Muscle of leg (tissue), 11 donors: ENCODE measurements around the gene PPP1R1B. TPM values are rescaled to one million over a fixed set of nuclear protein-coding genes. Genes with fewer than 3 reads are reported as not detected.

ENCODE experiments used
- DNase-seq: peaks from one replicate; pipeline ENCODE4 v3.0.0; 2013
- H3K27ac ChIP-seq: one replicate; pipeline ENCODE4 v1.5.1; 2013; ENCODE audit warnings: mild to moderate bottlenecking, low read length, control low read depth
- H3K27me3 ChIP-seq: one replicate; pipeline ENCODE4 v1.6.1; 2013; ENCODE audit warnings: low read length; ENCODE audit not compliant: control insufficient read depth, insufficient read depth
- H3K36me3 ChIP-seq: one replicate; pipeline ENCODE4 v1.6.1; 2013; ENCODE audit warnings: low read length; ENCODE audit not compliant: control insufficient read depth, insufficient read depth
- H3K4me1 ChIP-seq: one replicate; pipeline ENCODE4 v1.6.1; 2013; ENCODE audit warnings: low read length; ENCODE audit not compliant: control insufficient read depth, insufficient read depth
- H3K4me3 ChIP-seq: one replicate; pipeline ENCODE4 v1.5.1; 2013; ENCODE audit warnings: low read length, control low read depth
- H3K9me3 ChIP-seq: replicated peaks from 2 replicates; pipeline ENCODE4 v1.6.1; 2013; ENCODE audit warnings: low read depth, low read length; ENCODE audit not compliant: control insufficient read depth
- WGBS: methylation state at CpG from one replicate; pipeline ENCODE4 v1.1.5; 2013; ENCODE audit warnings: missing lambda C conversion rate; ENCODE audit not compliant: insufficient coverage; 5-methylcytosine and 5-hydroxymethylcytosine counted together
- polyA plus RNA-seq, 8 donors: library from polyadenylated mRNA; unstranded; fragments of 120-200 nt; gene quantifications; one replicate each; pipeline versions ENCODE4 v1.2.1 to v1.2.3, GENCODE V29; 2013; ENCODE audit warnings: inconsistent platforms in 1 of 8, low replicate concordance in 1 of 8; ENCODE audit not compliant: insufficient read length in 8 of 8, insufficient read depth in 1 of 8
- total RNA-seq: library from RNA; stranded (reverse); fragments of 120-200 nt; gene quantifications from one replicate; pipeline ENCODE4 v1.2.4, GENCODE V29; 2013

PPP1R1B gene
- total and polyA plus RNA-seq, 9 donors = 0.56 to 2.9 (median 1.6) TPM

DNA sequence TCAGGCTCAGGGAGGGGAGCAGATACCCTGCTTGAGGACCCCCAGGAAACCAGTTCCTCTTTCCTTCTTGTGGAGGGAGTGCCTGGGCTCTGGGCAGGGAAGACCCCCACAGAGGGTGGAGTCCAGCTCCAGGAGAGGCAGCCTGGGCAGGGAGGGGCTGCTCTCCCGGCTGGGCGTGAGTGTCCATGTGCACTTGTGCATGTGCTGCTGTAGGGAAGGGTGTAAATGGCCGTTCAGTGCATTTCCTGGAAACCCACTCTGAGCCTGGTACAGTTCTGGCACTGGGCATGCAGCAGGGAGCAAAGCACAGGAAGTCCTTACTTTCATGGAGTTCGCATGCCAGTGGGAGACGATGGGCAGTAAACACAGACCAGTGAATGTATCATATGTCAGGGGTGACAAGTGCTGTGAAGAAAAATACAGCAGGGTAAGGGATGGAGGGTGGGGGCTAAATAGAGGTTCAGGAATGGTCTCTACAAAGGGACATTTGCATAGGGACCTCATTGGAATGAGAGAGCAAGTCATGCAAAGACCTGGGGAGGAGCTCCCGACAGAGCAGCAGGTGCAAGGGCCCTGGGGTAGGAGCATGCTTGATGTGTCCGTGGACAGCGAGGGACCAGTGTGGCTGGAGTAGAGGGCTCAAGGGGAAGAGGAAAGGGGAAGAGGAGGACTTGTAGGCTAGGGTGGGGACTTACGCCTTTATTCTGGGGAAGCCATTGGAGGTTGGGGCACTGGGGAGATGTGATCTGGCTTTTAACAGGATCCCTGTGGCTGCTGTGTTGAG is 15.7 kb downstream of the PPP1R1B start:
- H3K4me1 ChIP-seq = peaks cover 11% of the 10 kb centered on the region
- 80% methylated on average over 9 of the region's 9 CpGs for WGBS

GRCh38 chr17:39643271-39643670 is 16.5 kb downstream of the PPP1R1B start:
- DNase-seq = no peak
- WGBS = 77% methylated on average over 2 of the region's 4 CpGs
- no peak overlapping the region for H3K4me3 ChIP-seq
- no peaks in the 10 kb centered on the region for H3K9me3 ChIP-seq
- H3K27ac ChIP-seq = no peak overlapping the region
- peaks cover 3% of the 10 kb centered on the region for H3K4me1 ChIP-seq
- H3K36me3 ChIP-seq = peaks cover 11% of the 10 kb centered on the region
- H3K27me3 ChIP-seq = no peaks in the 10 kb centered on the region

More for the DNA sequence above, 15.7 kb downstream of the PPP1R1B start:
- Histone ChIP-seq H3K27me3 (no peaks in the 10 kb centered on the region), H3K27ac (no peak overlapping the region), H3K4me3 (no peak overlapping the region), H3K36me3 (peaks cover 11% of the 10 kb centered on the region), H3K9me3 (no peaks in the 10 kb centered on the region)
- DNase-seq = no peak

DNA sequence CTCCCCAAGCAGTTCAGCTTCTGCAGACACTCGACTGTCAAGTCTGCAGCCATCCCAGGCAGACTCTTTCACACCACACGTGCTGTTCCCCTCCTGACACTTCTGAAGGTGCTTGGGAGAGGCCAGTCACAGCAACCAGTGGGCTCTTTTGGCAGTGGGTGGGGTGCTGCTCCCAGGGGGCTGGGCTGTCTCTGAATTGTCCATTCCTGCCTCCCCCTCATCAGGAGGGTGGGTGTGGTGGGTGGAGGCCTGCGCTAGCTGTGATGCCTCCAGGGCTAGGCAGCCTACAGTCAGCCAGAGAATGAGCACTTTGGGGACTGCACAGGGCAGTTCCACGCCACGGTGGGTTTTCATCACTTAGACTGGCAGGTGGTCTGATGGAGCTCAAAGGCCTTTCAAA is 20.5 kb downstream of the PPP1R1B start:
- H3K27ac ChIP-seq = no peak overlapping the region
- H3K4me1 ChIP-seq = no peaks in the 10 kb centered on the region
- no peaks in the 10 kb centered on the region for H3K9me3 ChIP-seq
- no peak for DNase-seq
- H3K36me3 ChIP-seq = peaks cover 4% of the 10 kb centered on the region
- no peak overlapping the region for H3K4me3 ChIP-seq
- WGBS = 0% methylated on average over 1 of the region's 5 CpGs
- no peaks in the 10 kb centered on the region for H3K27me3 ChIP-seq

DNA sequence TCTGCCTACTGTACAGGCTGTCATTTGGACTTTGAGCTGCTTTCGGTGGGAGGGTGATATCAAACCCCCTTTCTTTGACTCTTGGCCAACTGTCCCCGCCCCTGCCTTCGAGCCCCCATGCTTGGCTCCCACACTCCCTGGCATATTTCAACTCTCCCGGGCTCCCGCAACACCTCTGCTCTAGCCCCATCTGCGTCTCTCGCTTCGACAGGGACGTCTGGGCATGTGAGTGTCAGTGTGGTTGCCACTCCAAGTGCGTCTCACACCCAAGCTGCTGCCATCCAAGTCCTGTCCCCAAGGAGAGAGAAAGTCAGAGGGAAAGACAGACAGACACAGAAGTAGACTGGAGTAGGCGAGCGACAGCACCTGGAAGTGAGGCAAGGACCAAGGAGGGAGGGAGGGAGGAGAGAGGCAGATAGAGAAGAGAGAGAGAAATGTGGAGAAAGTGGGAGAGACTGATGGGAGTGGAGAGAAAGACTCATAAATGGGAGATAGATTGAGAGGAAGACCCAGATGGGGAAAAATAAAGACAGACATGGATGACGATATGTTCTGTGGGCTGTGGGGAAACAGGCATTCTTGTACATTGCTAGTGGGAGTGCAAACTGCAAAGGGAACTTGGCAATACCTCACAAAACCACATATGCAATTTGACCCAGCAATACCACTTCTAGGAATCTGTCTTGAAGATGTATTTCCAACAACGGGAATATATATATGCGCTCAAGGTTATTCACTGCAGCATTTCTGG is 22.0 kb downstream of the PPP1R1B start:
- WGBS = 72% methylated on average over 6 of the region's 15 CpGs
- peaks cover 3% of the 10 kb centered on the region for H3K36me3 ChIP-seq
- no peak for DNase-seq
- H3K4me3 ChIP-seq = no peak overlapping the region
- peaks cover 6% of the 10 kb centered on the region for H3K4me1 ChIP-seq
- H3K27me3 ChIP-seq = no peaks in the 10 kb centered on the region
- H3K27ac ChIP-seq = no peak overlapping the region
- no peaks in the 10 kb centered on the region for H3K9me3 ChIP-seq

- Histone ChIP-seq H3K36me3 (peaks cover 12% of the 10 kb centered on the region), H3K27ac (no peak overlapping the region), H3K27me3 (no peaks in the 10 kb centered on the region), H3K9me3 (no peaks in the 10 kb centered on the region), H3K4me3 (no peak overlapping the region), H3K4me1 (peaks cover 6% of the 10 kb centered on the region)
- DNase-seq = no peak
- no CpG with 5 or more reads among the region's 11 CpGs for WGBS
Observed at GRCh38 chr17:39650121-39650579, 23.4 kb downstream of the PPP1R1B start.

- Histone ChIP-seq H3K9me3 (no peaks in the 10 kb centered on the region), H3K27ac (no peak overlapping the region), H3K27me3 (no peaks in the 10 kb centered on the region), H3K36me3 (peaks cover 12% of the 10 kb centered on the region), H3K4me1 (peaks cover 6% of the 10 kb centered on the region), H3K4me3 (no peak overlapping the region)
- WGBS = 64% methylated on average over 2 of the region's 8 CpGs
- no peak for DNase-seq
Observed at GRCh38 chr17:39651923-39652586, 25.3 kb downstream of the PPP1R1B start.

DNA sequence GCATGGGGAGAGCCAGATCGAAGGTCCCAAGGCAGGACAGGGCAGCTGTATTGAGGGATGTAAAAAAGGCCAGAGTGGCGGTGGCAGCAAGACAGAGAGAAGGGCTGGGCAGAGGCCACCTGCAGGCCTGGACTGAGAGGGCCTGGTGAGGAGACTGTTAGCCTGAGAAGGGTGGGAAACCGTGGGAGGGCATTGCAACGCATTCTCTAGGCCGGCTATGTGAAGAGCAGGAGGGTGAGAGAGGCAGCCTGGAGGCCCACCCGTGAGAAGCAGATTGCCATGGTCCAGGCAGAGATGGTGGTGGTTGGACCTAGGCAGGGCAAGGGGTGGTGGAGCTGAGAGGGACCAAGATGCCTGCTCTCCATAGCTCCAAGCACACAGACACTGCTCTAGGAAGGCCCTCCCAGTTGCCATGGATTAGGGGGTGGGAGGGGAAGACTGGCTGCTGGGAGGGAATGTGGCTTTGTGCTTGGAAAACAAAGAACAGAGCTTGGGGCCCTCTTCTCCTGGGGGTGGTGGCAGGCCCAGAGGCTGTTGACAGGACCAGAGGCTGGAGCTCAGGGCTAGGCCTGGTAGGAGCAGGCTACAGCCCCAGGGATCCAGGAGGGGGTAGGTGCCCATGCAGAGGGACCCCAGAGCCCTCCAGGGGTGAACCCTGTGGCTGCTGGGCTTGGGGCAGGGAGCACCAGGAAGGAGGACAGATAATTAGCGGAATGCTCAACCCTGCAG is 26.0 kb downstream of the PPP1R1B start:
- Histone ChIP-seq H3K36me3 (peaks cover 16% of the 10 kb centered on the region), H3K27ac (no peak overlapping the region)
- 53% methylated on average over 7 of the region's 7 CpGs for WGBS

GRCh38 chr17:39653316-39653661 is 26.5 kb downstream of the PPP1R1B start:
- 81% methylated on average over 6 of the region's 12 CpGs for WGBS
- Histone ChIP-seq H3K27me3 (no peaks in the 10 kb centered on the region), H3K36me3 (peaks cover 22% of the 10 kb centered on the region), H3K4me1 (peaks cover 6% of the 10 kb centered on the region), H3K4me3 (no peak overlapping the region), H3K9me3 (no peaks in the 10 kb centered on the region), H3K27ac (no peak overlapping the region)
- DNase-seq = no peak

More for the DNA sequence above, 26.0 kb downstream of the PPP1R1B start:
- no peak for DNase-seq
- no peak overlapping the region for H3K4me3 ChIP-seq
- H3K4me1 ChIP-seq = peaks cover 6% of the 10 kb centered on the region
- no peaks in the 10 kb centered on the region for H3K9me3 ChIP-seq
- no peaks in the 10 kb centered on the region for H3K27me3 ChIP-seq

DNA sequence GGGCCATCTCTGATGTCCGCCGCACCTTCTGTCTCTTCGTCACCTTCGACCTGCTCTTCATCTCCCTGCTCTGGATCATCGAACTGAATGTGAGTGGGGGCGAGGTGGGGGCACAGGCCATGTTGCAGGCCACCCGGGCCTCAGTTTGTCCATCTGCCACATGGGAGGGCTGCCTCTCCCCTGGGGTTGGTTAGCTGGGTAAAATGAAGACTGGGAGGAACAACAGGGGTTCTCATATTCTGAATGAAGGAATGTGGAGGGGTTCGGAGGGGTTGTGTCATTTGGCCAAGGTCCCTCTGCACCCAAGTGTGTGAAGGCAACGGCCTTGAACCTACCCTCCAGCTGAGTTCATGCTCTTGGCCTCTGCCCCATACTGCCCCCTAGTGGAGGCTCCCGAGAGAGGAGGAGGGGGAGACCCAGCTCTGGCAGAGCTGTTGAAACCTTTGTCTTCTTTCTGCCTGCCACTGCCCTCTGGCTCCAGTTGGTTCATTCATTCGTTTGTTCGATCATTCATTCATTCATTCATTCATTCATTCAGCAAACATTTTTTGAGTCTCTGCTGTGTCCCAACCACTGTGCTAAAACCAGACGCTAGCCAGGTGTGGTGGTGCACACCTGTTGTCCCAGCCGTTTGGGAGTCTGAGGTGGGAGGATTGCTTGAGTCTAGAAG is 27.0 kb downstream of the PPP1R1B start:
- Histone ChIP-seq H3K4me1 (peaks cover 6% of the 10 kb centered on the region), H3K36me3 (peaks cover 26% of the 10 kb centered on the region), H3K27me3 (no peaks in the 10 kb centered on the region), H3K4me3 (no peak overlapping the region), H3K9me3 (no peaks in the 10 kb centered on the region), H3K27ac (no peak overlapping the region)
- no peak for DNase-seq
- 72% methylated on average over 7 of the region's 14 CpGs for WGBS
